Lower leg skin (tissue), 4 donors: ENCODE measurements around the gene TTC24. TPM values are rescaled to one million over a fixed set of nuclear protein-coding genes. Genes with fewer than 3 reads are reported as not detected.

ENCODE experiments used
- DNase-seq, 2 donors: peaks; one replicate each; pipeline ENCODE4 v3.0.0-alpha.2; 2019; ENCODE audit warnings: low spot score in 2 of 2
- H3K4me3 ChIP-seq: fragments of 200-600 bp; sonication (generic); 2 replicates; pipeline ENCODE4 v1.5.1; 2017; ENCODE audit warnings: mild to moderate bottlenecking, low read depth; ENCODE audit not compliant: poor library complexity, severe bottlenecking
- CTCF ChIP-seq, 3 donors: fragments of 450-650 bp; IDR thresholded peaks; one replicate each; pipeline ENCODE4 v1.5.1; 2016; ENCODE audit warnings: antibody characterized with exemption in 3 of 3, mild to moderate bottlenecking in 3 of 3, moderate library complexity in 2 of 3
- POLR2A ChIP-seq, 2 donors: fragments of 450-650 bp; IDR thresholded peaks; one replicate each; pipeline ENCODE4 v1.6.1; 2016 to 2017; ENCODE audit warnings: antibody characterized with exemption in 2 of 2, mild to moderate bottlenecking in 1 of 2, moderate library complexity in 1 of 2
- WGBS, 2 donors: methylation state at CpG; one replicate each; pipeline ENCODE4 v1.1.5; 2018; 5-methylcytosine and 5-hydroxymethylcytosine counted together
- intact Hi-C: fragments of 100-400 bp; cut with DNase I; formaldehyde crosslinking; loops from one replicate; pipeline ENCODE4 v1.15.0; 2023; ENCODE audit warnings: low total_unique reads
- total RNA-seq, 4 donors: library from RNA; depleted of rRNA; stranded (reverse); fragments of >200 nt; gene quantifications; one replicate each; pipeline ENCODE4 v1.1.0, GENCODE V29; 2016

TTC24 gene
- total RNA-seq, 4 donors from 2014 or later = 0.19 TPM; not detected in 3

- WGBS, 2 donors = 82 to 87% methylated on average over 8 of the region's 8 CpGs
- no peak for TF ChIP-seq POLR2A (IDR thresholded peaks at IDR 0.05)
- TF ChIP-seq CTCF (IDR thresholded peaks at IDR 0.05) = no peak
- intact Hi-C loops = no loop called here
Measured at GRCh38 chr1:156593661-156593989, 14.1 kb downstream of the TTC24 start.

GRCh38 chr1:156594190-156594589 is 14.7 kb downstream of the TTC24 start:
- intact Hi-C loops = no loop called here
- WGBS, 2 donors = 62 to 70% methylated on average over 3 of the region's 3 CpGs
- no peak for TF ChIP-seq POLR2A (IDR thresholded peaks at IDR 0.05)
- no peak for TF ChIP-seq CTCF (IDR thresholded peaks at IDR 0.05)
- no peak overlapping the region for H3K4me3 ChIP-seq
- DNase-seq = no peak

More at GRCh38 chr1:156593661-156593989, 14.1 kb downstream of the TTC24 start:
- no peak overlapping the region for H3K4me3 ChIP-seq
- no peak for DNase-seq

- no peak overlapping the region for H3K4me3 ChIP-seq
- 91 to 93% methylated on average over 2 of the region's 2 CpGs for WGBS, 2 donors
- TF ChIP-seq POLR2A (IDR thresholded peaks at IDR 0.05) (no peak), CTCF (IDR thresholded peaks at IDR 0.05) (no peak)
- DNase-seq = no peak
- intact Hi-C loops = no loop called here
Measured at GRCh38 chr1:156595016-156595415, 15.5 kb downstream of the TTC24 start.

- no peak for DNase-seq
- intact Hi-C loops = no loop called here
- WGBS, 2 donors = 74 to 88% methylated on average over 3 of the region's 3 CpGs
- no peak for TF ChIP-seq POLR2A (IDR thresholded peaks at IDR 0.05)
- no peak for TF ChIP-seq CTCF (IDR thresholded peaks at IDR 0.05)
- H3K4me3 ChIP-seq = no peak overlapping the region
Measured at GRCh38 chr1:156596426-156596825, 16.9 kb downstream of the TTC24 start.

GRCh38 chr1:156598125-156598524 is 18.6 kb downstream of the TTC24 start:
- no peak for TF ChIP-seq POLR2A (IDR thresholded peaks at IDR 0.05)
- no peak for TF ChIP-seq CTCF (IDR thresholded peaks at IDR 0.05)
- H3K4me3 ChIP-seq = no peak overlapping the region
- 96% methylated on average over 5 of the region's 5 CpGs for WGBS, 2 donors
- DNase-seq = no peak
- intact Hi-C loops = no loop called here

GRCh38 chr1:156598731-156599432 is 19.4 kb downstream of the TTC24 start:
- H3K4me3 ChIP-seq = no peak overlapping the region
- no peak for DNase-seq
- 88 to 89% methylated on average over 4 of the region's 4 CpGs for WGBS, 2 donors
- TF ChIP-seq POLR2A (IDR thresholded peaks at IDR 0.05) (no peak), CTCF (IDR thresholded peaks at IDR 0.05) (no peak)
- intact Hi-C loops = no loop called here
